Neuron (in vitro differentiated cells): ENCODE results near the gene C1S.

Source experiments
- H2AFZ ChIP-seq: one replicate; pipeline ENCODE4 v1.6.1; 2013; ENCODE audit warnings: low read depth, mild to moderate bottlenecking, inconsistent platforms, low read length, moderate library complexity
- H3K27me3 ChIP-seq: one replicate; pipeline ENCODE4 v1.6.1; 2013; ENCODE audit warnings: low read length; ENCODE audit not compliant: insufficient read depth
- H3K36me3 ChIP-seq: one replicate; pipeline ENCODE4 v1.6.1; 2013; ENCODE audit warnings: low read length; ENCODE audit not compliant: insufficient read depth
- H3K4me1 ChIP-seq: one replicate; pipeline ENCODE4 v1.6.1; 2013; ENCODE audit warnings: low read length; ENCODE audit not compliant: insufficient read depth
- H3K4me3 ChIP-seq: 2 replicates; pipeline ENCODE4 v1.5.1; 2013; ENCODE audit warnings: mild to moderate bottlenecking, low read length, moderate library complexity
- H3K9me3 ChIP-seq: one replicate; pipeline ENCODE4 v1.6.1; 2013; ENCODE audit warnings: low read length

Gene C1S

GRCh38 chr12:7116916-7117315 lies 56.4 kb downstream of the C1S start:
- Histone ChIP-seq H3K9me3 (no peaks in the 10 kb centered on the region), H3K4me3 (no peak overlapping the region), H2AFZ (no peak overlapping the region), H3K36me3 (no peaks in the 10 kb centered on the region), H3K27me3 (no peaks in the 10 kb centered on the region), H3K4me1 (no peaks in the 10 kb centered on the region)

- Histone ChIP-seq H3K4me3 (no peak overlapping the region), H3K27me3 (no peaks in the 10 kb centered on the region), H3K9me3 (no peaks in the 10 kb centered on the region), H3K4me1 (no peaks in the 10 kb centered on the region), H2AFZ (no peak overlapping the region), H3K36me3 (no peaks in the 10 kb centered on the region)
Measured at GRCh38 chr12:7117670-7118069, 57.2 kb downstream of the C1S start.

- no peak overlapping the region for H2AFZ ChIP-seq
- no peak overlapping the region for H3K4me3 ChIP-seq
- H3K36me3 ChIP-seq, result no peaks in the 10 kb centered on the region
- no peaks in the 10 kb centered on the region for H3K27me3 ChIP-seq
- H3K9me3 ChIP-seq, result no peaks in the 10 kb centered on the region
- no peaks in the 10 kb centered on the region for H3K4me1 ChIP-seq
Measured at GRCh38 chr12:7118881-7119280, 58.4 kb downstream of the C1S start.

GRCh38 chr12:7120166-7120565 lies 59.6 kb downstream of the C1S start:
- H2AFZ ChIP-seq, result no peak overlapping the region
- no peaks in the 10 kb centered on the region for H3K36me3 ChIP-seq
- H3K4me1 ChIP-seq, result no peaks in the 10 kb centered on the region
- no peak overlapping the region for H3K4me3 ChIP-seq
- H3K9me3 ChIP-seq, result no peaks in the 10 kb centered on the region
- no peaks in the 10 kb centered on the region for H3K27me3 ChIP-seq
